Pancreas (tissue), 10 donors: ENCODE data around the gene RBM17. TPM values are rescaled to one million over a fixed set of nuclear protein-coding genes. Genes with fewer than 3 reads are reported as not detected.
A peak's percentile ranks its signal among the peaks of the same experiment; 100 is the strongest.

ENCODE experiments used
- ATAC-seq, 4 donors: fragments of 200-7000 bp; cut with Tn5 transposase; one replicate each; pipeline versions ENCODE4 v1.8.0 to v1.9.1; 2020; ENCODE audit warnings: mild to moderate bottlenecking in 4 of 4, moderate library complexity in 4 of 4
- DNase-seq, 6 donors: peaks; one replicate each; pipeline ENCODE4 v3.0.0-alpha.2; 2020
- FAIRE-seq: peaks from 2 replicates; lab custom pipeline; 2012; peaks lifted over from hg19 to GRCh38; lab: Jason Lieb, UNC
- H3K27ac ChIP-seq, 4 donors: fragments of 200-600 bp; sonication (generic); 1 replicate in 3 of 4; 2 replicates in 1 of 4; pipeline versions ENCODE4 v1.5.0 to v1.8.0; 2020
- H3K27me3 ChIP-seq, 4 donors: fragments of 200-600 bp; one replicate each; pipeline ENCODE4 v1.8.0; 2021
- H3K36me3 ChIP-seq, 3 donors: fragments of 200-600 bp; sonication (generic) in 1 of 3; one replicate each; pipeline versions ENCODE4 v1.5.0 to v1.8.0; 2020 to 2021
- H3K4me1 ChIP-seq, 3 donors: fragments of 200-600 bp; one replicate each; pipeline ENCODE4 v1.8.0; 2021
- H3K4me3 ChIP-seq, 4 donors: fragments of 200-600 bp; sonication (generic) in 2 of 4; one replicate each; pipeline versions ENCODE4 v1.5.0 to v1.8.0; 2020 to 2021
- H3K9me3 ChIP-seq, 4 donors: fragments of 200-600 bp; one replicate each; pipeline ENCODE4 v1.8.0; 2021
- CTCF ChIP-seq, 4 donors: fragments of 200-600 bp; sonication (generic) in 3 of 4; IDR thresholded peaks; one replicate each; pipeline versions ENCODE4 v1.5.0 to v1.8.0; 2021; ENCODE audit warnings: antibody characterized with exemption in 4 of 4
- WGBS, 2 donors: extraction: QIAGEN DNeasy Blood & Tissue Kit; methylation state at CpG; one replicate each; pipeline ENCODE4 v1.1.7; 2013; 5-methylcytosine and 5-hydroxymethylcytosine counted together
- intact Hi-C, 3 donors: fragments of 100-400 bp; cut with DNase I; formaldehyde crosslinking; loops; one replicate each; pipeline versions ENCODE4 v1.11.1 to v1.14.2; 2022
- polyA plus RNA-seq, 2 donors: library from polyadenylated mRNA; stranded (reverse); fragments of 200-250 nt; gene quantifications; one replicate each; pipeline ENCODE4 v1.2.3, GENCODE V29; 2013
- total RNA-seq, 6 donors: library from RNA; stranded (reverse); fragmentation: NEBNext Ultra II Directional in 4 of 6; extraction: Animal tissue kit (Norgen Biotek cat#: 25700) in 4 of 6; gene quantifications; one replicate each; pipeline versions ENCODE4 v1.2.1 to v1.2.4, GENCODE V29; 2021 to 2023
- donor health status: healthy with polysubstance abuse.
- donor health status: DM: no; HTN: no; CAD: no; lungs with moderate emphysema.
- donor health status: DM: no; HTN: no; CAD: no.
- donor health status: control.
- donor health status: control.
- donor health status: Bipolar disorder and iron deficiency.
- donor health status: DM: yes; HTN: yes; CAD: no.
- donor health status: DM: no; HTN: no; CAD: no.
- donor health status: DM: no; HTN: no; CAD: no.
- donor health status: DM: yes; HTN: yes; CAD: no.

RBM17 gene
- total and polyA plus RNA-seq, 8 donors = 31.0 to 101 (median 43.7) TPM

- Histone ChIP-seq H3K4me1 (no peaks in the 10 kb centered on the region), H3K27ac (no peak overlapping the region), H3K36me3 (no peaks in the 10 kb centered on the region), H3K4me3 (no peak overlapping the region), H3K27me3 (no peaks in the 10 kb centered on the region), H3K9me3 (no peaks in the 10 kb centered on the region)
- 70 to 78% methylated on average over 7 of the region's 7 CpGs for WGBS, 2 donors
- DNase-seq (no peak), ATAC-seq (no peak), FAIRE-seq (no peak)
- TF ChIP-seq CTCF (IDR thresholded peaks at IDR 0.05) = no peak
- intact Hi-C loops = no loop called here
These were observed 41.0 kb upstream of the RBM17 start for GRCh38 chr10:6047847-6048246.

- H3K27ac ChIP-seq = no peak overlapping the region
- H3K9me3 ChIP-seq = no peaks in the 10 kb centered on the region
- no peak for TF ChIP-seq CTCF (IDR thresholded peaks at IDR 0.05)
- no peaks in the 10 kb centered on the region for H3K27me3 ChIP-seq
- no peak overlapping the region for H3K4me3 ChIP-seq
- intact Hi-C loops = no loop called here
- FAIRE-seq = no peak
- no peaks in the 10 kb centered on the region for H3K36me3 ChIP-seq
- no peak for ATAC-seq
- WGBS, 2 donors = 80 to 90% methylated on average over 7 of the region's 7 CpGs
- no peak for DNase-seq
- H3K4me1 ChIP-seq = no peaks in the 10 kb centered on the region
These were observed 40.4 kb upstream of the RBM17 start for GRCh38 chr10:6048281-6049030.

- ATAC-seq = no peak
- Histone ChIP-seq H3K9me3 (no peaks in the 10 kb centered on the region), H3K36me3 (no peaks in the 10 kb centered on the region), H3K4me1 (peaks cover 0 to 2% (median 0%) of the 10 kb centered on the region in 3 donors), H3K27me3 (no peaks in the 10 kb centered on the region), H3K4me3 (no peak overlapping the region), H3K27ac (no peak overlapping the region)
- WGBS, 2 donors = 92 to 93% methylated on average over 2 of the region's 2 CpGs
- no peak for TF ChIP-seq CTCF (IDR thresholded peaks at IDR 0.05)
- FAIRE-seq = no peak
- DNase-seq = no peak
- intact Hi-C loops = no loop called here
These were observed 39.8 kb upstream of the RBM17 start for GRCh38 chr10:6049031-6049400.

- Histone ChIP-seq H3K9me3 (no peaks in the 10 kb centered on the region), H3K36me3 (no peaks in the 10 kb centered on the region), H3K4me1 (peaks cover 0 to 5% (median 0%) of the 10 kb centered on the region in 3 donors), H3K4me3 (peak overlapping the region in 1 of 4 donors; percentile 28), H3K27ac (peak overlapping the region in 2 of 4 donors; percentile 31 to 52), H3K27me3 (no peaks in the 10 kb centered on the region)
- WGBS, 2 donors = 32 to 49% methylated on average over 18 of the region's 18 CpGs
- no peak for TF ChIP-seq CTCF (IDR thresholded peaks at IDR 0.05)
- FAIRE-seq (no peak), ATAC-seq (peak; percentile 56 to 88 (median 83)), DNase-seq (peak in 5 of 6 donors; percentile 15 to 62 (median 41))
- intact Hi-C loops = no loop called here
These were observed 37.9 kb upstream of the RBM17 start for GRCh38 chr10:6050801-6051445.
